ENCODE measurements around the gene NFAT5. TPM values are rescaled to one million over a fixed set of nuclear protein-coding genes. Genes with fewer than 3 reads are reported as not detected.
A peak's percentile ranks its signal among the peaks of the same experiment; 100 is the strongest.

NFAT5 gene
- total RNA-seq, 1 experiment from 2014 or later, result 34.8 TPM

DNA sequence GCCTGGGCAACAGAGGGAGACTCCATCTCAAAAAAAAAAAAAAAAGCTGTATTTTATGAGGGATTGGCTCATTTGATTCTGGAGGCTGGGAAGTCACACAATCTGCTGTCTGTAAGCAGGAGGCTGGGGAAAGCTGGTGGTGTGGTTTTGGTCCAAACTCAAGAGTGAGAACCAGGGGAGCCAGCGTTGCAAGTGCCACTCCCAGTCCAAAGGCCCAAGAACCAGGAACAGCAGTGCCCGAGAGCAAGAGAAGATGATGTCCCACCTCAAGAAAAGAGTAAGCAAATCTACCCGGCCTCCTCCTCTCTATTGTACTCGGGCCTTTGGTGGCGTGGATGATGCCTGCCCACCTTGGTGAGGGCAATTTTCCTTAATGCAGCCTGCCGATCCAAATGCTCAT is 166.3 kb downstream of the NFAT5 start:
- no peaks in the 10 kb centered on the region for H3K9me3 ChIP-seq (ENCODE audit: low read depth, low read length, poor library complexity, severe bottlenecking)
- H3K27ac ChIP-seq (ENCODE audit: low read depth, low read length, poor library complexity, severe bottlenecking), result no peak overlapping the region
- no TSS peak for BruUV-seq (replicated peaks)
- ChIA-PET CTCF (no interaction called here), POLR2A (ENCODE audit: low non-redundant PET) (no interaction called here)
- no peak for TF ChIP-seq EZH2 (IDR thresholded peaks at IDR 0.05; ENCODE audit: borderline replicate concordance, low read depth, low read length, poor library complexity, severe bottlenecking)
- TF ChIP-seq, protein P1, sequence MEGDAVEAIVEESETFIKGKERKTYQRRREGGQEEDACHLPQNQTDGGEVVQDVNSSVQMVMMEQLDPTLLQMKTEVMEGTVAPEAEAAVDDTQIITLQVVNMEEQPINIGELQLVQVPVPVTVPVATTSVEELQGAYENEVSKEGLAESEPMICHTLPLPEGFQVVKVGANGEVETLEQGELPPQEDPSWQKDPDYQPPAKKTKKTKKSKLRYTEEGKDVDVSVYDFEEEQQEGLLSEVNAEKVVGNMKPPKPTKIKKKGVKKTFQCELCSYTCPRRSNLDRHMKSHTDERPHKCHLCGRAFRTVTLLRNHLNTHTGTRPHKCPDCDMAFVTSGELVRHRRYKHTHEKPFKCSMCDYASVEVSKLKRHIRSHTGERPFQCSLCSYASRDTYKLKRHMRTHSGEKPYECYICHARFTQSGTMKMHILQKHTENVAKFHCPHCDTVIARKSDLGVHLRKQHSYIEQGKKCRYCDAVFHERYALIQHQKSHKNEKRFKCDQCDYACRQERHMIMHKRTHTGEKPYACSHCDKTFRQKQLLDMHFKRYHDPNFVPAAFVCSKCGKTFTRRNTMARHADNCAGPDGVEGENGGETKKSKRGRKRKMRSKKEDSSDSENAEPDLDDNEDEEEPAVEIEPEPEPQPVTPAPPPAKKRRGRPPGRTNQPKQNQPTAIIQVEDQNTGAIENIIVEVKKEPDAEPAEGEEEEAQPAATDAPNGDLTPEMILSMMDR (conservative IDR thresholded peaks at IDR 0.05; ENCODE audit: low read depth, low read length), result no peak
- intact Hi-C loops (cut with micrococcal nuclease; ENCODE audit: unreplicated experiment), result no loop called here
- DNase-seq (ENCODE audit: low spot score), result no peak
- H3K36me3 ChIP-seq (ENCODE audit: insufficient read depth, low read length, poor library complexity, severe bottlenecking), result no peaks in the 10 kb centered on the region
- peaks cover 12% of the 10 kb centered on the region for H3K4me1 ChIP-seq (ENCODE audit: insufficient read depth, low read length, poor library complexity, severe bottlenecking)
- no peaks in the 10 kb centered on the region for H3K27me3 ChIP-seq (replicated peaks; ENCODE audit: insufficient read depth, low read depth, low read length, poor library complexity)
- no peak overlapping the region for H3K4me3 ChIP-seq (ENCODE audit: low read depth, low read length, poor library complexity, severe bottlenecking)

DNA sequence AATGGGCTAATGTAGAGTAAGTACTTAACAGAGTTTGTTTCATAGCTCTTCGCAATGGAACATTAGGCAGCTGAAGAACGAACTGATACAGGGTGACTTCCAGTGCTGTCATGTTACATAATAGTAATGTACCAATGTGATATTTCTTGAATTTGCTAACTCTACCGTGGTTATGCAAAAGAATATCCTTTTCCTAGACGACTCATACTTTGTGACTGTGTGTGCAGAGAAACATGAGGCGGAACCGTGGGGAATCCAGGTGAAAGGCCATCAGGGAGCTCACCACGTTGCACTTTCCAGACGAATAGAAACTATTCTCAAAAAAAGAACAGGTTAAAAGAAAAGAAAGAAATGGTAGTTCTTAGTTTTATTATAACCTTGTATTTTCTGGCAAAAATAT is 175.8 kb downstream of the NFAT5 start:
- H3K4me1 ChIP-seq (ENCODE audit: insufficient read depth, low read length, poor library complexity, severe bottlenecking), result no peaks in the 10 kb centered on the region
- H3K27me3 ChIP-seq (replicated peaks; ENCODE audit: insufficient read depth, low read depth, low read length, poor library complexity), result no peaks in the 10 kb centered on the region
- intact Hi-C loops (cut with micrococcal nuclease; ENCODE audit: unreplicated experiment), result no loop called here
- peaks cover 66% of the 10 kb centered on the region for H3K36me3 ChIP-seq (ENCODE audit: insufficient read depth, low read length, poor library complexity, severe bottlenecking)
- no peak for DNase-seq (ENCODE audit: low spot score)
- no TSS peak for BruUV-seq (replicated peaks)
- H3K4me3 ChIP-seq (ENCODE audit: low read depth, low read length, poor library complexity, severe bottlenecking), result no peak overlapping the region
- ChIA-PET POLR2A (ENCODE audit: low non-redundant PET) (interaction anchor here (0.8 kb wide), 1 partner anchor 326 kb away, joined by 3 read pairs; no protein-coding TSS in a partner anchor), CTCF (no interaction called here)
- TF ChIP-seq EZH2 (IDR thresholded peaks at IDR 0.05; ENCODE audit: borderline replicate concordance, low read depth, low read length, poor library complexity, severe bottlenecking), result no peak
- no peaks in the 10 kb centered on the region for H3K9me3 ChIP-seq (ENCODE audit: low read depth, low read length, poor library complexity, severe bottlenecking)
- H3K27ac ChIP-seq (ENCODE audit: low read depth, low read length, poor library complexity, severe bottlenecking), result no peak overlapping the region

DNA sequence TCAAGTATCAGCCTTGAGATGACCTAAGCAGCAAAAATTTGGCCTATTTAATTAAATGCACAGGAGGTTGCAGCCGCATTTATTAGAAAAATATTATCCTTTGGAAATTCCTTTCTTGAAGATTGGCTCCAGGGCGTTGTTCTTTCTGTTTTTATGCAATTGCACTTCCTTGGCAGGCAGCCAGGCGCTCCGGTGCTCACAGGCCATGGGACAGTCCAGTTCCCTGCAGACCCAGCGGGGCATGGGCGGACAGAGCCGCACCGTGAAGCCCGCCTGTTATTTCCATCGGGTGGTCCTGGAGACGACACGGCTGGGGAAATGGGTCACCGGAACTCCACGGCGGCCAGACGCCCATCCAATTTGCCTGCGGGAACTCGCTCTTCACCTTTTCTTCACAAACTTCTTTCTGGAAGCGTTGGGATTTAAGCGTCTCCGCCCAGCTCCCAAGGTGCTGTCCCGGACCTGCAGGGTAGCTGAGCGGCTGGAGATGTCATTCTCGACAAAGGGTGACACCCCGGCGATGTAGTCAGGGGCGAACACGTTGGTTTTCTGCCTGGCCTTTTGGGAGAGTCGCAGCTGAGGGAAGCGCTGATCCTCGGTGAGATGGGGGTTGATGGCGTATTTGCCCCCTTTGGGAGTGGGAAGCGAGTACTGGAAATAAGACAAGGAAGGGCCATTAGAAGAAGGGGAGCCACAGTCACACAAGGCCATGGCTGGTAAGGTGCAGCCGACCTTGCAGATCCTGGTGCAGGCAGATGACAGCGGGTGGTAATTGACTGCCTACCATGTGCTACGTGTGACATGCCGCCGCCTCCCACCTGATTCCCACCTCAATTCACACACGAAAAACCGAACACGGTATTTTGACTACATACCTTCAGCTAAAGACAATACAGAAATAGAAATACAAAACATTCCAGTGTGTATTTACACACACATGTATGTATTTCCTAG is 176.5 kb downstream of the NFAT5 start:
- H3K36me3 ChIP-seq (ENCODE audit: insufficient read depth, low read length, poor library complexity, severe bottlenecking), result peaks cover 71% of the 10 kb centered on the region
- no peak overlapping the region for H3K27ac ChIP-seq (ENCODE audit: low read depth, low read length, poor library complexity, severe bottlenecking)
- no peak for TF ChIP-seq EZH2 (IDR thresholded peaks at IDR 0.05; ENCODE audit: borderline replicate concordance, low read depth, low read length, poor library complexity, severe bottlenecking)
- TF ChIP-seq, protein P1 (conservative IDR thresholded peaks at IDR 0.05; ENCODE audit: low read depth, low read length), result no peak
- CTCF ChIA-PET, result no interaction called here
- no peak overlapping the region for H3K4me3 ChIP-seq (ENCODE audit: low read depth, low read length, poor library complexity, severe bottlenecking)
- POLR2A ChIA-PET (ENCODE audit: low non-redundant PET), result interaction anchor here (0.8 kb wide), 1 partner anchor 327 kb away, joined by 3 read pairs; no protein-coding TSS in a partner anchor
- no peaks in the 10 kb centered on the region for H3K9me3 ChIP-seq (ENCODE audit: low read depth, low read length, poor library complexity, severe bottlenecking)
- BruUV-seq (replicated peaks), result TSS peak; percentile 63
- DNase-seq (ENCODE audit: low spot score), result no peak
- H3K27me3 ChIP-seq (replicated peaks; ENCODE audit: insufficient read depth, low read depth, low read length, poor library complexity), result no peaks in the 10 kb centered on the region
- intact Hi-C loops (cut with micrococcal nuclease; ENCODE audit: unreplicated experiment), result no loop called here
- H3K4me1 ChIP-seq (ENCODE audit: insufficient read depth, low read length, poor library complexity, severe bottlenecking), result no peaks in the 10 kb centered on the region

Measured in A673 (cell line).